ENCODE results near the gene NCOR1. TPM values are rescaled to one million over a fixed set of nuclear protein-coding genes. Genes with fewer than 3 reads are reported as not detected.

The NCOR1 gene
- total and polyA plus RNA-seq, 2 of the 8 experiments (the other 6 are each of a cell fraction or from before 2014, with no cell fraction given): 65.4 to 142 TPM

DNA sequence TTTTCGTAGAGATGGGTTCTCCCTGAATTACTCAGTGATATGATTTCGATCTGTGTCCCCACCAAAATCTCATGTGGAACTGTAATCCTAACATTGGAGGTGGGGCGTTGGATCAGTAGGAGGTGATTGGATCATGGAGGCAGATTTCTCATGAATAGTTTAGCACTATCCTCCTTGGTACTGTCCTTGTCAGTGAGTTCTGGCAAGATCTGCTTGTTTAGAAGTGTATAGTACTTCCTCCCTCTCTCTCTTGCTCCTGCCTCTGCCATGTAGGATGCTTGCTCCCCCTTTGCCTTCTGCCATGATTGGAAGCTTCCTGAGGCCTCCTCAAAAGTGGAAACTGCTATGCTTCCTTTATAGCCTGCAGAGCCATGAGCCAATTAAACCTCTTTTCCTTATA is 24.6 kb upstream of the NCOR1 start:
- H3K23me2 ChIP-seq (ENCODE audit: low read depth, low read length): no peaks in the 10 kb centered on the region
- H3K9ac ChIP-seq (replicated peaks in 1 of 4; ENCODE audit: extremely low read depth in 1 of 4, low read depth in 3 of 4, low read length in 3 of 4): no peak overlapping the region
- H2BK20ac ChIP-seq (ENCODE audit: low read length): no peak overlapping the region
- no peak overlapping the region for H2BK5ac ChIP-seq (ENCODE audit: low read depth, low read length)
- H3K79me1 ChIP-seq (ENCODE audit: low read depth, low read length): no peaks in the 10 kb centered on the region; the same call in 1 of the 2 replicates
- peaks cover 0 to 4% of the 10 kb centered on the region in 2 experiments; a peak in 1 of 4 replicates for H3K79me2 ChIP-seq (ENCODE audit: control insufficient read depth in 1 of 2, insufficient read depth in 2 of 2, low read length in 2 of 2)
- H3K27me3 ChIP-seq (replicated peaks in 1 of 4; ENCODE audit: control insufficient read depth in 3 of 4, extremely low read depth in 1 of 4, insufficient read depth in 3 of 4, low read length in 3 of 4): no peaks in the 10 kb centered on the region
- ChIA-PET CTCF (ENCODE audit: partially characterized antibody) (interaction anchor here (0.6 kb wide), 1 partner anchor 163 kb away, joined by 4 read pairs; no protein-coding TSS in a partner anchor), POLR2A (ENCODE audit: partially characterized antibody) (no interaction called here)
- TF ChIP-seq BRCA1 (IDR thresholded peaks at IDR 0.05; ENCODE audit: low read depth, low read length): no peak
- TF ChIP-seq BCL11A (IDR thresholded peaks at IDR 0.05; ENCODE audit: low read depth in 2 of 2, low read length in 2 of 2): no peak
- no peak for TF ChIP-seq JUND (IDR thresholded peaks at IDR 0.05; ENCODE audit: low read length)
- TF ChIP-seq GTF2F1 (IDR thresholded peaks at IDR 0.05; ENCODE audit: borderline replicate concordance, low read depth, low read length): no peak
- no peak for TF ChIP-seq CTBP2 (IDR thresholded peaks at IDR 0.05; ENCODE audit: borderline replicate concordance, insufficient read depth, insufficient read length, low read length)
- no peak for TF ChIP-seq TAF7 (optimal IDR thresholded peaks at IDR 0.05; ENCODE audit: borderline replicate concordance, low read depth, low read length)
- TF ChIP-seq MAFK (IDR thresholded peaks at IDR 0.05; ENCODE audit: low read depth, low read length): no peak
- no peak for TF ChIP-seq NANOG (IDR thresholded peaks at IDR 0.05; ENCODE audit: insufficient read depth, low read depth, low read length, poor library complexity, severe bottlenecking)
- TF ChIP-seq CEBPB (IDR thresholded peaks at IDR 0.05; ENCODE audit: low read depth, low read length): no peak
- TF ChIP-seq POLR2AphosphoS5 (IDR thresholded peaks at IDR 0.05; ENCODE audit: low read depth, low read length): no peak
- TF ChIP-seq SIX5 (IDR thresholded peaks at IDR 0.05; ENCODE audit: low read depth, low read length): no peak
- H4K8ac ChIP-seq (ENCODE audit: extremely low read depth, insufficient read depth, low read length): no peak overlapping the region
- H4K91ac ChIP-seq (replicated peaks; ENCODE audit: insufficient read length, low read length): no peak overlapping the region
- H2AK5ac ChIP-seq (ENCODE audit: low read depth, low read length): no peak overlapping the region
- FAIRE-seq (no peak), DNase-seq (ENCODE audit: low read depth in 1 of 2, low spot score in 2 of 2) (no peak)
- H3K9me3 ChIP-seq (ENCODE audit: insufficient read depth in 2 of 2, low read depth in 1 of 2, low read length in 1 of 2): no peaks in the 10 kb centered on the region
- H3K4me1 ChIP-seq (replicated peaks in 1 of 4; ENCODE audit: control insufficient read depth in 3 of 4, insufficient read depth in 4 of 4, low read length in 3 of 4): peaks cover 3 to 6% (median 3%) of the 10 kb centered on the region in 4 experiments; a peak in 4 of 7 replicates
- no peak overlapping the region for H3K27ac ChIP-seq (ENCODE audit: low read depth, low read length)
- no peak overlapping the region for H3K4me2 ChIP-seq (ENCODE audit: insufficient read depth in 1 of 2, low read depth in 2 of 2, low read length in 2 of 2)
- H3K56ac ChIP-seq (replicated peaks; ENCODE audit: insufficient read length, low read depth, low read length): no peak overlapping the region
- H4K20me1 ChIP-seq (replicated peaks in 1 of 2; ENCODE audit: control insufficient read depth in 1 of 2, insufficient read depth in 2 of 2, low read length in 2 of 2): no peaks in the 10 kb centered on the region
- no peak overlapping the region for H3K4ac ChIP-seq (replicated peaks; ENCODE audit: insufficient read length, low read depth, low read length)
- WGBS, 2 experiments (ENCODE audit: extremely low coverage in 1 of 2, insufficient coverage in 1 of 2, insufficient read length in 1 of 2, insufficient replicate concordance in 2 of 2, low coverage in 1 of 2, low lambda C conversion rate in 2 of 2, missing lambda C conversion rate in 1 of 2): 97% methylated on average over 3 of the region's 3 CpGs; no CpG with 5 or more reads in 1 of the 2 experiments
- H3K4me3 ChIP-seq (ENCODE audit: extremely low read depth in 1 of 4, insufficient read depth in 2 of 4, low read depth in 3 of 4, low read length in 4 of 4): no peak overlapping the region
- no peak overlapping the region for H3K14ac ChIP-seq (ENCODE audit: insufficient read length)
- no peak overlapping the region for H3K23ac ChIP-seq (ENCODE audit: insufficient read length)
- H3K36me3 ChIP-seq (ENCODE audit: control insufficient read depth in 2 of 4, insufficient read depth in 4 of 4, low read length in 3 of 4): no peaks in the 10 kb centered on the region
- H4K5ac ChIP-seq (ENCODE audit: insufficient read length, low read depth, low read length): no peak overlapping the region
- no peak overlapping the region for H2AFZ ChIP-seq (ENCODE audit: low read length)
- H3K18ac ChIP-seq (ENCODE audit: extremely low read depth, low read length): no peak overlapping the region
- H2BK12ac ChIP-seq (ENCODE audit: low read depth, low read length): no peak overlapping the region
- H2BK15ac ChIP-seq (ENCODE audit: low read length): no peak overlapping the region
- H2BK120ac ChIP-seq (replicated peaks; ENCODE audit: low read depth, low read length): no peak overlapping the region
